Measurements from ENCODE around the gene NEDD8.
"Not testable (repeated sequence)": the region's sequence is repeated elsewhere in the genome, so short reads cannot be mapped to it uniquely, and the experiment has no call there.

The NEDD8 gene

DNA sequence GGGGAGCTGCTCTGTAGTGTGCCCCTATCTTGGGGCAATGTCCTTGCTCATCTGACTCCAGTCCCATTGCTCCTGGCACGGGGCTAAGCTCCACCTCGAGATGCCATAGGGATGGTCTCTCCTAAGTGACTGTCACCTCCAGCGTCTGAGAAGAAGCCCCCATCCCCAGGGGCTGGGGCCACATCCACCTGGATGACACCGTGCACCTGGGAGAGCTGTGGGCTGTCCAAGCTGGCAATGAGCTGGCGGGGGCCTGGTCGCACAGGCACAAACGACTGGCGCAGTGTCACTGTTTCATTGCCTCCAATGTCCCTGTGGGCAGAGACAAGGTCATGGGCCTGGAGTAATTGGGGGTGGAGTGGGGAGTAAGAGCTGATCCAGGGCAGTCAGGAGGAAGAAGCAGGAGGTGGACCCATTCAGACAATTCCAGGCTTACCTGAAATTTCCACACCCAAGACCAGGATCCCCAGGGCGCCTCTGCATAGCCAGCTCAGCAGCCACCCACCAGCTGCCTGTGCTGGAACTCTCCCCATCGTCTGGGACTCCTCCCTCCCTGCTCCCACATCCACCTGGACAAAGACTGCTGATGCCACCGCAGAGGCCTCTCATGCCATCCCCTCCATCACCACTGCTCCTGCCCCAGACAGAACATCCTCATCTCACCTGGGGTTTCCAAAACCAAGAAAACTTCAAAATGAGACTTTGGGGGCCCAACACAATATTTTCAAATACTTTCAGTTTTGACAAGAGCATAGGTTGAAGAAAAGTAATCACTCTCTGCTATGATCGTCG is 17.3 kb upstream of the NEDD8 start:
- H3K27ac ChIP-seq (ENCODE audit: insufficient read depth, low read length, poor library complexity, severe bottlenecking), result no peak overlapping the region
- H3K4me1 ChIP-seq (ENCODE audit: control insufficient read depth, insufficient read depth, low read length, poor library complexity, severe bottlenecking), result no peaks in the 10 kb centered on the region
- H3K9me3 ChIP-seq (ENCODE audit: control insufficient read depth, low read length), result no peaks in the 10 kb centered on the region
- DNase-seq, result no peak
- H3K4me3 ChIP-seq (ENCODE audit: insufficient read depth, low read depth, low read length, poor library complexity, severe bottlenecking), result no peak overlapping the region
- H3K27me3 ChIP-seq (replicated peaks; ENCODE audit: control insufficient read depth, insufficient read depth, low read length, poor library complexity, severe bottlenecking), result no peaks in the 10 kb centered on the region
- H3K36me3 ChIP-seq (ENCODE audit: control insufficient read depth, insufficient read depth, low read length), result no peaks in the 10 kb centered on the region

DNA sequence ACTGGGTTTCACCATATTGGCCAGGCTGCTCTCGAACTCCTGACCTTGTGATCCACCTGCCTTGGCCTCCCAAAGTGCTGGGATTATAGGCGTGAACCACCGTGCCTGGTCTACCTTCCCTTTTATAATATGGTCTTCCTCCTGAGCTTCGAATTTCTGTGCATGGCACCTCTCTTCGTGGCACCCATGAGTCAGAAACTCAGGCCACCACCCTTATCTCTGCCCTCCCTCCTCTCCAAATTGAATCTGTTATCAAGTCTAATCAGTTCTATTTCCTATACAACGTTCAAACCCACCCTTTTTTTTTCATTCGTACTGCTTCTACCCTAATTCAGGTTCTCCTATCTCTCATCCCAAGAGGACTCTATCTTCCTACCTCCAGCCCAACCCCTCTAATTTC is 15.3 kb upstream of the NEDD8 start:
- H3K4me1 ChIP-seq (ENCODE audit: control insufficient read depth, insufficient read depth, low read length, poor library complexity, severe bottlenecking), result peaks cover 11% of the 10 kb centered on the region
- no peaks in the 10 kb centered on the region for H3K9me3 ChIP-seq (ENCODE audit: control insufficient read depth, low read length)
- peak overlapping the region; percentile 44 for H3K27ac ChIP-seq (ENCODE audit: insufficient read depth, low read length, poor library complexity, severe bottlenecking)
- no peaks in the 10 kb centered on the region for H3K27me3 ChIP-seq (replicated peaks; ENCODE audit: control insufficient read depth, insufficient read depth, low read length, poor library complexity, severe bottlenecking)
- no peaks in the 10 kb centered on the region for H3K36me3 ChIP-seq (ENCODE audit: control insufficient read depth, insufficient read depth, low read length)
- no peak overlapping the region for H3K4me3 ChIP-seq (ENCODE audit: insufficient read depth, low read depth, low read length, poor library complexity, severe bottlenecking)
- no peak for DNase-seq

DNA sequence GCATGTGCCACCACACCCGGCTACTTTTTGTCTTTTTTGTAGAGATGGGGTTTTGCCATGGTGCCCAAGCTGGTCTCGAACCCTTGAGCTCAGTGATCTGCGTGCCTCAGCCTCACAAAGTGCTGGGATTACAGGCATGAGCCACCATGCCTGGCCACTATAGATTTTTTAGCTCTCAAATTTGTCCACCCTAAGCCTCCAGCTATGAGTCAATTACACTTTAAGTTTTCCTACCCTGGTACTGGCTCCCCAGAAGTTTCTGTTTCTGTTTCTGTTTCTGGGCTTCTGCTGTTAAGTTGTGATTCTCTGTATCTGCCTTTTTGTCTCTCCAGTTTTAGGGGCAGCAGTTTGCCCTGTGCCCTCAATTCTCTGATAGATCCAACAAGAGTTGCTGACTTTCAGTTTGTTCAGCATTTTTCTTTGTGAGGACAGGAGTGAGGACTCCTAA is 14.6 kb upstream of the NEDD8 start:
- H3K27ac ChIP-seq (ENCODE audit: insufficient read depth, low read length, poor library complexity, severe bottlenecking), result peak overlapping the region; percentile 44
- no peak overlapping the region for H3K4me3 ChIP-seq (ENCODE audit: insufficient read depth, low read depth, low read length, poor library complexity, severe bottlenecking)
- DNase-seq, result peak in 1 of 3 donors; percentile 5
- peaks cover 13% of the 10 kb centered on the region for H3K4me1 ChIP-seq (ENCODE audit: control insufficient read depth, insufficient read depth, low read length, poor library complexity, severe bottlenecking)
- H3K9me3 ChIP-seq (ENCODE audit: control insufficient read depth, low read length), result no peaks in the 10 kb centered on the region
- H3K36me3 ChIP-seq (ENCODE audit: control insufficient read depth, insufficient read depth, low read length), result no peaks in the 10 kb centered on the region
- no peaks in the 10 kb centered on the region for H3K27me3 ChIP-seq (replicated peaks; ENCODE audit: control insufficient read depth, insufficient read depth, low read length, poor library complexity, severe bottlenecking)

DNA sequence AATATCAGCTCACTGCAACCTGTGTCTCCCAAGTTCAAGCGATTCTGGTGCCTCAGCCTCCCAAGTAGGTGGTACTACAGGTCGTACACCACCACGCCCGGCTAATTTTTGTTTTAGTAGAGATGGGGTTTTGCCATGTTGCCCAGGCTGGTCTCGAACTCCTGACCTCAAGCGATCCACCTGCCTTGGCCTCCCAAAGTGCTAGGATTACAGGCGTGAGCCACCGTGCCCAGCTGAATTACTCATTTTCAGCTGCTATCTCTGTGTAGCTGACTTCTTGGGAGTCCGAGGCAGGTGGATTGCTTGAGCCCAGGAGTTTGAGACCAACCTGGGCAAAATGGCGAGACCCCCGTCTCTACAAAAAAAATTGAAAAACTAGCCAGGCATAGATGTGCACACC is 13.2 kb upstream of the NEDD8 start:
- DNase-seq; H3K36me3 ChIP-seq (ENCODE audit: control insufficient read depth, insufficient read depth, low read length); H3K9me3 ChIP-seq (ENCODE audit: control insufficient read depth, low read length); H3K27me3 ChIP-seq (replicated peaks; ENCODE audit: control insufficient read depth, insufficient read depth, low read length, poor library complexity, severe bottlenecking); H3K4me3 ChIP-seq (ENCODE audit: insufficient read depth, low read depth, low read length, poor library complexity, severe bottlenecking); H3K27ac ChIP-seq (ENCODE audit: insufficient read depth, low read length, poor library complexity, severe bottlenecking): not testable (repeated sequence)
- peaks cover 27% of the 10 kb centered on the region for H3K4me1 ChIP-seq (ENCODE audit: control insufficient read depth, insufficient read depth, low read length, poor library complexity, severe bottlenecking)

DNA sequence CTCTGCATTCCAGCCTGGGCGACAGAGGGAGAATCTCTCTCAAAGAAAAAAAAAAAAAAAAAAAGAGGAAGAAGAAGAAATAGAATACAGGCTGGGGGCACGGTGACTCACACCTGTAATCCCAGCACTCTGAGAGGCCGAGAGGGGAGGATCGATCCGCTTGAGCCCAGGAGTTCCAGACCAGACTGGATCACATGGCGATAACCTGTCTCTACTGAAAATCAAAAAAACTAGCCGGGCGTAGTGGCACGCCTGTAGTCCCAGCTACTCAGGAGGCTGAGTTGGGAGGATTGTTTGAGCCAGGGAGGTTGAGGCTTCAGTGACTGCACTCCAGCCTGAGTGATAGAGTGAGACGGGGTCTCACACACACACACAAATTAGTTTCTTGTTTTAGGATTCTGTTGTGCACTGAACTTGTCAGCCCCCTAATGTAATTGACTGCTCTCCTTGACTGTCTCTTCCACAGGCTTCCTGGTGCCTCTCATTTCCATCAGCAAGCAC is 11.2 kb upstream of the NEDD8 start:
- H3K27me3 ChIP-seq (replicated peaks; ENCODE audit: control insufficient read depth, insufficient read depth, low read length, poor library complexity, severe bottlenecking), result no peaks in the 10 kb centered on the region
- peaks cover 25% of the 10 kb centered on the region for H3K36me3 ChIP-seq (ENCODE audit: control insufficient read depth, insufficient read depth, low read length)
- no peaks in the 10 kb centered on the region for H3K9me3 ChIP-seq (ENCODE audit: control insufficient read depth, low read length)
- peaks cover 41% of the 10 kb centered on the region for H3K4me1 ChIP-seq (ENCODE audit: control insufficient read depth, insufficient read depth, low read length, poor library complexity, severe bottlenecking)
- DNase-seq, result peak in 1 of 3 donors; percentile 2
- peak overlapping the region; percentile 86 for H3K4me3 ChIP-seq (ENCODE audit: insufficient read depth, low read depth, low read length, poor library complexity, severe bottlenecking)
- peak overlapping the region; percentile 99 for H3K27ac ChIP-seq (ENCODE audit: insufficient read depth, low read length, poor library complexity, severe bottlenecking)

DNA sequence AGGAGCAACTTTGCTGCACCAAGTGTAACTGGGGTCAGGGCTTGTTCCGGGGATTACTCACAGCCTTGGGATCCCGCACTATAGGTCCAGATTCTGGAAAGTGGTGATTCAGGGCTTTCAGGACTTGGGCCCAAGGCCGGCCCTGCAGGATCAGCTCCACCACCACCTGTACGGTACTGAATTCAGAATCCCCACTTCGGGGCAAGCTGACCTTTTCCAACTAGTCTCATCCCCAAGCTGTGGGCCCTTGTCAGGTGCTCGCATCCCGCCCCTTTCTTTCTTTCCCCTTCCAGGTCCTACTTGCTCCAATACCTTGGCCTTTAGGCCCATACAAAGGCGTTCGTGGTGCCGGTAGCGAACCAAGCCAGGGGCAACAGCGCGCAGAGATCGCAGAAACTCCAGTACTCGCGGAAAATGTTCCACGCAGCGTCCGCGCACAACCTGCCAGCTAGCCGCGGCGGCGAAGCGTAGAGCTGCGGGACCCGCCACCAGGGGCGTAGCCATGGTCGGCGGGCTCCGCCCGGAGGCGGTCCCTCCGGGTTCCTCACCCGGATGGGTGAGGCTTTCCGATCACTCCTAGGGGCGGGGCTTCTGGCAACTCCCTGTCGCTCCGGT is 9.8 kb upstream of the NEDD8 start:
- Histone ChIP-seq H3K27me3 (replicated peaks; ENCODE audit: control insufficient read depth, insufficient read depth, low read length, poor library complexity, severe bottlenecking) (no peaks in the 10 kb centered on the region), H3K9me3 (ENCODE audit: control insufficient read depth, low read length) (no peaks in the 10 kb centered on the region), H3K27ac (ENCODE audit: insufficient read depth, low read length, poor library complexity, severe bottlenecking) (peak overlapping the region; percentile 99), H3K4me3 (ENCODE audit: insufficient read depth, low read depth, low read length, poor library complexity, severe bottlenecking) (peak overlapping the region; percentile 86), H3K4me1 (ENCODE audit: control insufficient read depth, insufficient read depth, low read length, poor library complexity, severe bottlenecking) (peaks cover 41% of the 10 kb centered on the region), H3K36me3 (ENCODE audit: control insufficient read depth, insufficient read depth, low read length) (peaks cover 39% of the 10 kb centered on the region)
- peak; percentile 87 to 92 (median 89) for DNase-seq

DNA sequence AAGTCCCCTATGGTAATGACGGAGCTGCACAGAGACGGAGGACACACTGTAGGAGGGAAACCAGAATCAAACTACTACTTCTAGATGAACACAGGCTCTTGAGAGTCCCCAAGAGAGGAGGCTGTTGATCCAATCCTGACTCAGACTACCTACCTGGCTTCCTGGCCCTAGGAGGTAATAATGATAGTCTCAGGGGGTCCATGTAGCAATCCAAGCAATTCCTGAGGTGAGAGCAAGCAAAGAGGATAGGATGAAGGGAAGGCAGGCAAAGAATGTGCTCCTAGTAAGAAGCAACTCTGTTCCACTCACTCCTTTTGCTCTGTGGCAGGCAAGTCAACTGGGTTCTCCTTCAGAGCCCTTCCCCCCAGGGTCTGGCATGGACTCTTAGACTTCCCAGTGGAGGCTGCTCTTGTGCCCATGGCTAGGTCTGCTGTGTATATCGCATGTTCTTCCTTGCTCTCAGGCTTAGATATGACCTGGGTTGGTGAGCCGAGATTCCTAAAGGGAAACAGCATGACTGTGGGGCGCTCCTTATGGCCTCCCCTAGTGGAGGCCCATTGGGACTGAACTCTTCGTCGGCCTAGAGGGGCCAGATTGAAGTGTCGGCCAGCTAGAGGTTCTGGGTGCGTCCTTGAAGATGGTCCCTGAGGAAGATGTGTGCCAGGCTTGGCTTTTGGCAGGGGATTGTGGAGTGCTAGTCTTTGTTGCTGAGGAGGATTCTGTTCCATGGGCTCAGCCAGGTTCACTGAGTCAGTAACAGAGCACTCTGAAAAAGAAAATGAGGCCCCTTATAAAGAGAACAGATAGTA is 8.1 kb upstream of the NEDD8 start:
- peak overlapping the region; percentile 38 for H3K27ac ChIP-seq (ENCODE audit: insufficient read depth, low read length, poor library complexity, severe bottlenecking)
- H3K27me3 ChIP-seq (replicated peaks; ENCODE audit: control insufficient read depth, insufficient read depth, low read length, poor library complexity, severe bottlenecking), result no peaks in the 10 kb centered on the region
- H3K9me3 ChIP-seq (ENCODE audit: control insufficient read depth, low read length), result no peaks in the 10 kb centered on the region
- H3K4me3 ChIP-seq (ENCODE audit: insufficient read depth, low read depth, low read length, poor library complexity, severe bottlenecking), result no peak overlapping the region
- peaks cover 54% of the 10 kb centered on the region for H3K36me3 ChIP-seq (ENCODE audit: control insufficient read depth, insufficient read depth, low read length)
- no peak for DNase-seq
- H3K4me1 ChIP-seq (ENCODE audit: control insufficient read depth, insufficient read depth, low read length, poor library complexity, severe bottlenecking), result peaks cover 41% of the 10 kb centered on the region

DNA sequence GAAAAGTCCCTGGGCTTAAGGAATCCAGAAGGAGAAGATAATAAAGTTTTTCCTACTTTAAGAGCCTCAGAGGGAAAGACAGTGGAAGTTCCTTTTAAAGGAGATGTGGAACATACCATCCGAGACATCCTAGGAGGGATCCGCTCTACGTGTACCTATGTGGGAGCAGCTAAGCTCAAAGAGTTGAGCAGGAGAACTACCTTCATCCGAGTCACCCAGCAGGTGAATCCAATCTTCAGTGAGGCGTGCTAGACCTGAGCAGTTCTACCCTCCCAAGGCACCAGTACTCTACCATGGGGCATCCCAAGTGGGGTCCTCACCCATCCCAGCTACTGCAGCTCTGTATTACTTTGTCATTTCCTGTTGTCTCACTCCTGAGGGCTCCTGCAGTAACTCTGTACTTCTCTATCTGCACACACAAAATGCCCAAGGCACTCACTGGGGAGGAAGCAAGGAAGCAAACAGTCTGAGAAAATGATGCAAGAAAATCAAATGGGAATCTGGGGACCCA is 6.4 kb upstream of the NEDD8 start:
- Histone ChIP-seq H3K36me3 (ENCODE audit: control insufficient read depth, insufficient read depth, low read length) (peaks cover 54% of the 10 kb centered on the region), H3K27ac (ENCODE audit: insufficient read depth, low read length, poor library complexity, severe bottlenecking) (no peak overlapping the region), H3K27me3 (replicated peaks; ENCODE audit: control insufficient read depth, insufficient read depth, low read length, poor library complexity, severe bottlenecking) (no peaks in the 10 kb centered on the region), H3K4me3 (ENCODE audit: insufficient read depth, low read depth, low read length, poor library complexity, severe bottlenecking) (no peak overlapping the region), H3K9me3 (ENCODE audit: control insufficient read depth, low read length) (no peaks in the 10 kb centered on the region), H3K4me1 (ENCODE audit: control insufficient read depth, insufficient read depth, low read length, poor library complexity, severe bottlenecking) (peaks cover 48% of the 10 kb centered on the region)
- no peak for DNase-seq

DNA sequence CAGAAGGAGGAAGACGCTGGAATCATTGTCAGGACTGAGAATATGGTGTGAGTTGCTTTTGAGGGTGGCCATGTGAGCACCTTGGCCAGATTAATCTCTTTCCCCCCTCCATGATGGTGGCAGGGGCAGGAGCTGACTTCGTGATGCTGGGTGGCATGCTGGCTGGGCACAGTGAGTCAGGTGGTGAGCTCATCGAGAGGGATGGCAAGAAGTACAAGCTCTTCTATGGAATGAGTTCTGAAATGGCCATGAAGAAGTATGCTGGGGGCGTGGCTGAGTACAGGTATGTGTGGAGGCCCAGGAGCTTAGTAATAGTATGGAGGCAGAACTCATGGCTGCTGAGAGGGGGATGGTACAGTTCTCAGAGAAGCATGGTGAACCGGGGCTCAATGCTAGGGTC is 6.0 kb upstream of the NEDD8 start:
- H3K27me3 ChIP-seq (replicated peaks; ENCODE audit: control insufficient read depth, insufficient read depth, low read length, poor library complexity, severe bottlenecking), result no peaks in the 10 kb centered on the region
- DNase-seq, result no peak
- H3K36me3 ChIP-seq (ENCODE audit: control insufficient read depth, insufficient read depth, low read length), result peaks cover 54% of the 10 kb centered on the region
- peaks cover 48% of the 10 kb centered on the region for H3K4me1 ChIP-seq (ENCODE audit: control insufficient read depth, insufficient read depth, low read length, poor library complexity, severe bottlenecking)
- no peak overlapping the region for H3K4me3 ChIP-seq (ENCODE audit: insufficient read depth, low read depth, low read length, poor library complexity, severe bottlenecking)
- H3K27ac ChIP-seq (ENCODE audit: insufficient read depth, low read length, poor library complexity, severe bottlenecking), result no peak overlapping the region
- H3K9me3 ChIP-seq (ENCODE audit: control insufficient read depth, low read length), result no peaks in the 10 kb centered on the region

Data from effector memory CD4-positive, alpha-beta T cell (primary cell).